Measurements from ENCODE around the gene TBL3. TPM values are rescaled to one million over a fixed set of nuclear protein-coding genes. Genes with fewer than 3 reads are reported as not detected.

The TBL3 gene
- total RNA-seq, 2 donors from 2014 or later: 22.0 to 23.6 TPM

DNA sequence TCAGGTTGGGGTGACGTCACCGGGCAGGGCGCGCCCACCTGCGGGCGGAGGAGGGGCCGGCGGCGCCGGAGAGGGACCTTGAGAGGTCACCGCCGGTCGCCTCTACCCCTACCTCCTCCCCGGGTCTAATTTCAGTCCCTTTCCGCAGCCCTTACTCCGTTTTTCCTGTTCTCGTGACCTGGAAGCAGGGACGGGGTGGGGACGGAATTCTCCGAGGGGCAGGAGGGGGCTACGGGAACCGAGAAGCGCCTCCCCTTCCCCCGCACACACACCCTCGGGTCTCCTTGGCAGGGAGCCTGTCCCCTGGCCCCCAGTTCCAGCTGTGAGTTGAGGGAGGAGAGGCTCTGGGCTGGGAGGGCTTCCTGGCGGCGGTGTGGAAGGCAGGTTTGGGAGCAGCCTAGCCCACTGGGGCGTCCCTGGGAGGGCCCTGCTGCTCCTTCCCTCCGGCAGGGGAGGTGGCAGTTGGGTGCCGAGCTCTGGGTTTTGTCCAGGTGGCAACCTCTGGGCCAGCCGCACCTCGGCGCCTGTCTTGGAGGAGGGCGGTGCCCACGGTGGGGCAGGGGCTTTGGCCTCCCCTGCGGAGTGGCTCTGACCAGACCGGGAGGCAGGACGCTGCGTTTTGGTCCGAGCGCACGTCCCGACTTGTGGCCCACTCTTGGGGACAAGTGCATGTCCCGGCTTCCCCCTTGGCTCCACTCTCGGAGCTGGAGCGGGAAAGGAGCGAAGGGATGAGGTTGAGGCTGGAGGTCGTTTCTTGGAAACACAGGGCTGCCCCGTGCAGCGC is 18.7 kb downstream of the TBL3 start:
- intact Hi-C loops (cut with DNase I, micrococcal nuclease): no loop called here
- peak; percentile 68 to 82 for DNase-seq
- ATAC-seq: peak; percentile 20

DNA sequence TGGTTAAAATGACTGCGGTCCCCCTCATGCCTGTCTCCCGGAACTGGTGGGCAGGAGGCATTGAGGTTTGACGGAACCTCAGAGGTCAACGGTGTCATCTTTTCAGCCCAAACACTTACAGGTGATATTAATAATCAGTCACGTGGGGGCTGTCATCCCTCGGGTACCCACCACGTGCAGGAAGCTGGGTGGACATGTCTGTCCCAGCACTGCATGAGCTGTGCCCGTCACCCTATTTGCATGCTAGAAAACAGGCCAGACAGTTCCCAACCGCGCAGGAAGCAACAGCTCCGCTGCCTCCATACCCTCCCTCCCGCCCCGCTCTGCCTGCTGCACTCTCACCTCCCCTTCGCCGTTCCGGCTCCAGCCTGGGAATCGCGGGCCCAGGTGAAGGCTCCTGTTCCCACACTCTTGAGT is 19.3 kb downstream of the TBL3 start:
- intact Hi-C loops (cut with DNase I, micrococcal nuclease): no loop called here
- ATAC-seq (peak; percentile 16), DNase-seq (peak; percentile 57 to 73)

GRCh38 chr16:1991588-1991947 is 19.7 kb downstream of the TBL3 start:
- intact Hi-C loops (cut with DNase I, micrococcal nuclease): no loop called here
- ATAC-seq: no peak
- no peak for DNase-seq

- intact Hi-C loops (cut with DNase I, micrococcal nuclease): no loop called here
- DNase-seq (peak; percentile 95 to 97), ATAC-seq (peak; percentile 79)
These were observed 20.3 kb downstream of the TBL3 start for GRCh38 chr16:1991948-1992703.

- DNase-seq (peak in 1 of 2 donors; percentile 57), ATAC-seq (no peak)
- intact Hi-C loops (cut with DNase I, micrococcal nuclease): no loop called here
These were observed 21.0 kb downstream of the TBL3 start for GRCh38 chr16:1992704-1993317.

GRCh38 chr16:1993731-1994131 is 21.9 kb downstream of the TBL3 start:
- DNase-seq: no peak
- no peak for ATAC-seq

DNA sequence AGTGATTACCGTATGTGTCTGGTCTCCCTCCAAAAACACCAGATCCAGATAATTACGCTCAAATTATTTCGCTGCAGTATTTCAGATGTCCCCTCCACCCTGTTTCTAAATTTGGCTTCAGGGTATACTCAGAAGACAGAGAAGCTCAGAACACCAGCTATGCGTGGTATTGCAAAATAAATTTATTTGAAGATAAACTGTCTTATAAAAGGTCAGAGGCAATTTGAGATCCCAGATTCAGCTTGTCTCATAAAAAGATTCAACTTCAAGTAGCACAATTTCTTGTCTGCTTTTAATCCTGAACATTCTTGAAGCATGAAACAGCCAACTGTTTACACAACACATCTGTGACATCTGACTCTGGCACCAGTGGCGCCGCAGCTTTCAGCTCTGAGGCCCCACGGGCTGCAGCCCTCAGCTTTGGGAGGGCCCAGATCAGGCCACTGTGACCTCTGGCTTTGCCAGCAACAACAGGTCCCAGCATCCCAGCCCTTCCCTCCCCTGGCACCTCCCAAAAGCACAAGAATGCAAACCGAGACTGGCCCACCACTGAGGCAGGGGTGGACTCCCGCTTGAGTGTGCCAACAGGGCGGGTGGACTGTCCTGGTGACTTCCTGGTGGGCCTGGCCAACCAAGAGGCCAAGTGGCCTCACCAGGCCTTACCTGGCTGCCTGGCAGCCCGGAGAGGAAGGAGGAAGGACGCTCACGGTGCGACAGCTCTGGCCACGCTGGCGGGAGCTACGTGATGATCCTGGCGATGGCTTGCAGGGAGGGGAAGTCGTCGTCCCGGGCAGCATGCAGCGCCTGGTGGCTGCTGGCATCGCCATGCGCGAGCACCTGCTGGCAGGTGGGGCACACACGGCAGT is 25.9 kb downstream of the TBL3 start:
- no peak for ATAC-seq
- no peak for DNase-seq
- intact Hi-C loops (cut with DNase I, micrococcal nuclease): no loop called here

More at GRCh38 chr16:1993731-1994131, 21.9 kb downstream of the TBL3 start:
- intact Hi-C loops (cut with DNase I, micrococcal nuclease): no loop called here

GRCh38 chr16:1998360-1998835 is 26.5 kb downstream of the TBL3 start:
- DNase-seq: no peak

DNA sequence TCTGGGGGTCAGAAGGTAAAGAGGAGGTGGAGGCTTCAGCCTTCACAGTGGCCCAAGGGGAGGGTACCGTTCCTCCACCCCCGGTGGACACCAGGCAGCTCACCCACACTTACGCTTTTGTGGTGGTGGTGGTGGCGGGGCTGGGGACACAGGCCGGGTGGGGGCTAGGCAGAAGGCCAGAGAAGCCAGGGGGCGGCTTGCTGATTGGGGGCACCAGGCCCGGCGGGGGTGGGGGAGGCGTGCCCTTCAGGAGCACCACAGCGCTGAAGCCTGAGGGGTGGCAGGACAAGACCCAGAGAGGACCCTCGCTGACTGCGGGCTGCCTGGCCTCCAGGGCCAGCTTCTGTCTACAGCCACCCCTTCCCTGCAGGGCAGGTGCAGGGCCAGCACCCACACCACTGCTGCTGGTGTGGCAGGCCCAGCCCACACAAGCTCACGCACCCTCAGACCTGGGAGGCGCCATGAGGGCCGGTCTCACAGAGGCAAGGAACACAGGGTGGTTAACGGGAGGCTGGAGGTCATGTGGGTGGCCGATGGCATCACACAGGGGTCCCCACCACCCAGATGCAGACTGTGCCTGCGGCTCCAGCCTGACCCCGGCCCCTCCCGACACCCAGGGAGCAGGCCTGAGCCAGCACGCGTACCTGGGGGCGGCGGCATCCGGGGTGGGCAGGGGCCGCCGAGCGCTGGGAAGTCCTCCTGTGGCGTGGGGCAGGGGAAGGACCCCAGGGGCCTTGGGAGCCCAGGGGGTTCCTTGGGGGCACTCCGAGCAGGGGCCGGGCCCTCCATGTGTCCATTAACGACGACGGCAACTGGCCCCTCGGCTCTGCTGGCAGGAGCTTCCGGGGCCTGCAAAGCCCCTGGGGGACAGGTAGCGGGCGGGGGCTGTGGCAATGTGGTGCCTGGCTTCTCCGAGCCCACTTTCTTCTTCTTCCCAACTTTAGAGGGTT is 27.3 kb downstream of the TBL3 start:
- no peak for DNase-seq
- intact Hi-C loops (cut with DNase I, micrococcal nuclease): no loop called here
- ATAC-seq: no peak

More at GRCh38 chr16:1998360-1998835, 26.5 kb downstream of the TBL3 start:
- ATAC-seq: no peak
- intact Hi-C loops (cut with DNase I, micrococcal nuclease): no loop called here

DNA sequence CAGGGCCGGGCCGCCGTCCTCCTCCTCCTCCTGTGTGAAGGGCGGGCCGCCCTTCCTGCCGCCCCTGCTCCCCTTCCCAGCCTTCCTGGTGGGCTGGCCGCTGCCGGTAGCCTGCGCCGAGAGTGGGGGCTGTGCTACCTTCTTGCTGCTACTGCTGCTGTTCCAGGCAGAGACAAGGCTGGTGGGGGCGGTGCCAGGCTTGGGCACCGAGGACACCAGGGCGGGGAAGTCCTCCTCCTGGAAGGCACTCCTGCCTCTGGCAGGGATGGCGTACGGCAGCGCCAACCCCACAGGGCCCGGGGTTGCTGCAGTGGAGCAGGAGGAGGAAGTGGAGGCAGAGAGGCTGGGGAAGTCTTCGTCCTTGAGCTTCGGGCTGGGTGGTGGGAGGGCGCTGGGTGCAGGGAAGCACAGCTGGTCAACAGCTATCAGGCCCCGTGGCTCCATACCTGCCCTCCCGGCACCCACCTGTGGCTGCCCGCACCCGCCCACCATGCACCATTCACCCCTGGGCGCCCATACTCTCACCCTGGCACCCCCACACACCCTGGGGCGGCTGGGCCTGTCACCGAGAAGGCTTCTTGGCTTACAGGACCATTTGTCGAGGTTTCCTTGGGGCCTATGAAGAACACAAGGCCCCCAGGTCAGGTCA is 28.1 kb downstream of the TBL3 start:
- intact Hi-C loops (cut with DNase I, micrococcal nuclease): loop anchor here in 1 of 2 donors (10.0 kb wide), 1 partner anchor 145 kb away; the partner anchor contains the start of gene RAB26
- DNase-seq (no peak), ATAC-seq (no peak)

DNA sequence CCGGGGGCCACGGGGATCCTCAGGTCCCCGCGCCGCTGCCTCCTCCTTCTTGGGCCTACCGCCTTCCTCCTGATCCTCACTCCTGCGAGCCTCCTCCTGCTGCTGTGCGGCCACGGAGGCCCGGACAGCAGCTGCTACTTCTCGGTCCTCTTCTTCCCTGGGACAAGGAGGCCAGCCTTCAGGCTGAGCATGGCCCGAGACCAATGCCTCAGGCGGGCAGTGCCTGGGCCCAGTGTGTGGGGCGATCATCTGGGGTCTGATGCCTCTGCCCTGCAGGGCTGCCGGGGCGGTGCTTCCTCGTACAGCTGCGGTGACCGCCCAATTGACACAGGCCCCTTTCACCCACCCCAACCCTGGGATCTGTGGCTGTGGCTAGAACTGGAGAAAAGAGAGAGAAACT is 29.2 kb downstream of the TBL3 start:
- intact Hi-C loops (cut with DNase I, micrococcal nuclease): loop anchor here in 1 of 2 donors (10.0 kb wide), 1 partner anchor 144 kb away; the partner anchor contains the start of gene RAB26
- DNase-seq (no peak), ATAC-seq (no peak)

DNA sequence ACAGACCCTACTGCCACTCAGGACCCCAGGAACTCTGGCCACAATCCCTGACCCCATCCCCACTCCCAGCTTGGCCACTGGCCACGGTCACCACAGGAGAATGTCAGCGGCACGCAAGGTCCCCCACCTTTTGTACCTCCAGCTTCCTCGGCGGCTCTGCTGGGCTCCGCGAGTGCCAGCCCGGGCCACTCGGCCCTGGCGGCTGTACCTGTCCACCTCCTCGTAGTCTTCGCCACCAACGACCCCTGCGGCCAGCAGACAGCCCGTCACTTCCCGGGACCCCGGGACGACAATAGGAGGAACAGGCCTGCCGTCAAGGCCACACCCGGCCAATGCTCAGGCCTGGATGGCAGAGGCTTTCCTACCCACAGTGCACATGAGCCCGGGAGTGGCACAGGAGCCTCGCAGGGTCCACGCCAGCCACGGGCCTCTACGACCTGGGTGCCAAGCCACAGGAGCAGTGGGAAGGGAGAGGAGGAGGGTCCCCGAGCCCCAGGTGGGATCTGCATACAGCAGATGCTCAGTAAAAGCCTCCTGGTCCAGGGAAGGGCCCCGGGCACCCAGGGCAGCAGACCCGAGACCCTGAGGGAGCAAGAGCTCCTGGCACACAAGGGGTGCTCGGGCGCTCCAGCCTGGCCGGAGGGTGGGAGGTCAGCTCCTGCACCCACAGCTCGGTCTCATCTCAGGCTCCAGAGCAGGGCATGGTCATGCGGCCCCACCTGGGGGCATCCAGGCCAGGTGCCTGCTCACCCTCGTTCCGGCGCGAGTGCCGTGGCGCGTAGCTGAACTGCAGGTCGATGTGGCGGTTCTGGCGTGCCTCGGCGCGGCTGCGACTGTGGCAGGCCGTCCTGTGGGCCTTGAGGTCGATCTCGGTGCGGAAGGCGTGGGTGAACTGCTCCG is 29.9 kb downstream of the TBL3 start:
- intact Hi-C loops (cut with DNase I, micrococcal nuclease): loop anchor here in 1 of 2 donors (10.0 kb wide), 1 partner anchor 143 kb away; the partner anchor contains the start of gene RAB26
- DNase-seq: no peak

GRCh38 chr16:2002406-2003230 is 30.8 kb downstream of the TBL3 start:
- DNase-seq: peak in 1 of 2 donors; percentile 11
- intact Hi-C loops (cut with DNase I, micrococcal nuclease): loop anchor here in 1 of 2 donors (10.0 kb wide), 1 partner anchor 142 kb away; the partner anchor contains the start of gene RAB26
- ATAC-seq: no peak

More for the DNA sequence above, 29.9 kb downstream of the TBL3 start:
- no peak for ATAC-seq

- intact Hi-C loops (cut with DNase I, micrococcal nuclease): loop anchor here in 1 of 2 donors (10.0 kb wide), 1 partner anchor 141 kb away; the partner anchor contains the start of gene RAB26
- ATAC-seq (no peak), DNase-seq (no peak)
These were observed 31.5 kb downstream of the TBL3 start for GRCh38 chr16:2003231-2003826.

All from left colon (tissue), 2 donors.